AG04450 (cell line): ENCODE measurements around the gene MTHFD1L. TPM values are rescaled to one million over a fixed set of nuclear protein-coding genes. Genes with fewer than 3 reads are reported as not detected.

Source experiments
- CTCF ChIA-PET: fragments of 300-600, 350-600 bp; formaldehyde crosslinking; extraction: SDS; loops from one replicate; lab custom pipeline; 2022; ENCODE audit warnings: antibody characterized with exemption, inconsistent platforms; lab: Charles Lee
- POLR2A ChIA-PET: fragments of 350-600 bp; formaldehyde crosslinking; extraction: SDS; loops from one replicate; lab custom pipeline; 2021; ENCODE audit warnings: antibody characterized with exemption, inconsistent platforms; lab: Yijun Ruan, JAX
- DNase-seq: peaks from one replicate; pipeline ENCODE4 v3.0.0-alpha.2; 2011; ENCODE audit warnings: low read depth, low spot score
- H3K27ac ChIP-seq: one replicate; pipeline ENCODE4 v1.5.1; 2012; ENCODE audit warnings: low read depth, low read length, control low read depth
- H3K27me3 ChIP-seq: one replicate; pipeline ENCODE4 v1.6.0; 2012; ENCODE audit warnings: low read length; ENCODE audit not compliant: control insufficient read depth, insufficient read depth
- H3K4me3 ChIP-seq: 2 replicates; pipeline ENCODE4 v1.5.1; 2011; ENCODE audit warnings: mild to moderate bottlenecking, low read depth, low read length, control low read depth
- H3K9me3 ChIP-seq: 2 replicates; pipeline ENCODE4 v1.5.1; 2012; ENCODE audit warnings: low read length; ENCODE audit not compliant: control insufficient read depth, insufficient read depth
- CTCF ChIP-seq: IDR thresholded peaks from 2 replicates; pipeline ENCODE4 v1.5.1; 2011; ENCODE audit warnings: low read depth, low read length, control low read depth, inconsistent platforms
- polyA plus RNA-seq: library from polyadenylated mRNA; depleted of rRNA; stranded (reverse); fragments of >200 nt; gene quantifications from 2 replicates; pipeline ENCODE4 v1.2.3, GENCODE V29; 2011
- small RNA-seq: library from RNA; depleted of rRNA; stranded (forward); fragments of <200 nt; gene quantifications from one replicate; pipeline ENCODE3, GENCODE V24; 2012; ENCODE audit warnings: low read depth; ENCODE audit not compliant: insufficient read length

The MTHFD1L gene
- polyA plus RNA-seq, 1 experiment: 69.1 TPM

- TF ChIP-seq CTCF: no peak
- Histone ChIP-seq H3K27me3 (no peaks in the 10 kb centered on the region), H3K4me3 (no peak overlapping the region), H3K27ac (no peak overlapping the region), H3K9me3 (no peaks in the 10 kb centered on the region; the same call in 1 of the 2 replicates)
- ChIA-PET POLR2A (no interaction called here), CTCF (no interaction called here)
- DNase-seq: no peak
These were observed 277.8 kb downstream of the MTHFD1L start for GRCh38 chr6:151143337-151143736.

GRCh38 chr6:151143806-151144205, 278.3 kb downstream of the MTHFD1L start:
- POLR2A ChIA-PET: no interaction called here
- H3K27ac ChIP-seq: no peak overlapping the region
- H3K27me3 ChIP-seq: no peaks in the 10 kb centered on the region
- CTCF ChIA-PET: interaction anchor here (0.6 kb wide), 1 partner anchor 251 kb away, joined by 4 read pairs; no protein-coding TSS in a partner anchor
- no peak overlapping the region for H3K4me3 ChIP-seq
- no peak for TF ChIP-seq CTCF
- DNase-seq: no peak
- no peaks in the 10 kb centered on the region; the same call in 1 of the 2 replicates for H3K9me3 ChIP-seq

GRCh38 chr6:151147118-151147832, 281.8 kb downstream of the MTHFD1L start:
- Histone ChIP-seq H3K9me3 (no peaks in the 10 kb centered on the region; the same call in 1 of the 2 replicates), H3K27ac (no peak overlapping the region), H3K4me3 (no peak overlapping the region), H3K27me3 (peaks cover 4% of the 10 kb centered on the region)
- POLR2A ChIA-PET: no interaction called here
- CTCF ChIA-PET: no interaction called here
- TF ChIP-seq CTCF: no peak
- DNase-seq: no peak

- CTCF ChIA-PET: no interaction called here
- H3K9me3 ChIP-seq: no peaks in the 10 kb centered on the region; the same call in 1 of the 2 replicates
- DNase-seq: no peak
- H3K4me3 ChIP-seq: no peak overlapping the region
- POLR2A ChIA-PET: no interaction called here
- H3K27ac ChIP-seq: no peak overlapping the region
- no peak for TF ChIP-seq CTCF
- H3K27me3 ChIP-seq: peaks cover 8% of the 10 kb centered on the region
These were observed 282.6 kb downstream of the MTHFD1L start for GRCh38 chr6:151148111-151148510.

- no peak for TF ChIP-seq CTCF
- POLR2A ChIA-PET: no interaction called here
- no peaks in the 10 kb centered on the region; the same call in 1 of the 2 replicates for H3K9me3 ChIP-seq
- no peak for DNase-seq
- peaks cover 11% of the 10 kb centered on the region for H3K27me3 ChIP-seq
- no peak overlapping the region for H3K4me3 ChIP-seq
- H3K27ac ChIP-seq: no peak overlapping the region
- CTCF ChIA-PET: interaction anchor here (0.6 kb wide), 1 partner anchor 237 kb away, joined by 6 read pairs; no protein-coding TSS in a partner anchor
These were observed 284.3 kb downstream of the MTHFD1L start for GRCh38 chr6:151149793-151150192.

Small RNA genes within 50 kb of the gene (small RNA-seq; reads per million reads assigned to genes)
- gene RNU6-302P: not detected
